ENCODE data around the gene TUBAL3. TPM values are rescaled to one million over a fixed set of nuclear protein-coding genes. Genes with fewer than 3 reads are reported as not detected.

TUBAL3 gene
- total and polyA plus RNA-seq, 4 donors: 0.75 TPM; not detected in 3

DNA sequence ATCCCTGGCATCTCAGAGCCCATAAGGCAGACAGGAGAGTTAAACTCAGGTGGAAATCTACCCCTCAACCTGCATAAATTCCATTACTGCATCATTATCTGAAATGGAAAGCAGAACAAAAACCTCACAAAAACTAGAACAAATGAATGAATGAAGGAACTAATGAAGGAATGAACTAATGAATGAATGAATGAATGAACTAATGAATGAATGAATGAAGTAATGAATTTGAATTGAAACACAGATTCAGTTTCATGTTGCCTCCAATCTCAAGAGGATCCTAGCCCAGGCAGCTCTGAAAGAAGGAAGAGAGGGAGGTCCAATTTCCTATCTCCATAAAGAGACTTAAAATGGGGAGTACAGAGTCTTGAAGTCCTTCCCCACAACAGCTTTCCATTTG, 41.8 kb downstream of the TUBAL3 start:
- H3K27me3 ChIP-seq (ENCODE audit: control insufficient read depth in 4 of 4, insufficient read depth in 4 of 4, low read length in 3 of 4): peaks cover 0 to 4% (median 1%) of the 10 kb centered on the region in 4 donors
- no peaks in the 10 kb centered on the region for H3K36me3 ChIP-seq (ENCODE audit: control insufficient read depth in 4 of 4, insufficient read depth in 3 of 4, low read depth in 1 of 4, low read length in 3 of 4)
- H3K27ac ChIP-seq (ENCODE audit: low read depth in 1 of 2, low read length in 2 of 2): no peak overlapping the region
- no peak overlapping the region for H3K9ac ChIP-seq (ENCODE audit: low read depth in 1 of 2, low read length in 2 of 2)
- TF ChIP-seq HNF4G (IDR thresholded peaks at IDR 0.05): no peak
- TF ChIP-seq ZBTB33 (IDR thresholded peaks at IDR 0.05): no peak
- no peak for TF ChIP-seq EGR1 (IDR thresholded peaks at IDR 0.05; ENCODE audit: low read depth in 2 of 2)
- TF ChIP-seq RAD21 (IDR thresholded peaks at IDR 0.05): no peak
- no peak for TF ChIP-seq ATF3 (IDR thresholded peaks at IDR 0.05)
- TF ChIP-seq RXRA (IDR thresholded peaks at IDR 0.05): no peak
- no peak for TF ChIP-seq GABPA (IDR thresholded peaks at IDR 0.05 in 1 of 2, conservative IDR thresholded peaks at IDR 0.05 in 1 of 2)
- no peak overlapping the region for H3K4me3 ChIP-seq (ENCODE audit: low read depth in 1 of 3, low read length in 3 of 3)
- no peaks in the 10 kb centered on the region for H3K4me1 ChIP-seq (ENCODE audit: control insufficient read depth in 4 of 4, insufficient read depth in 4 of 4, low read length in 3 of 4)
- H3K9me3 ChIP-seq (ENCODE audit: control insufficient read depth in 4 of 4, low read length in 3 of 4): no peaks in the 10 kb centered on the region
- no peak for DNase-seq (ENCODE audit: low spot score)

DNA sequence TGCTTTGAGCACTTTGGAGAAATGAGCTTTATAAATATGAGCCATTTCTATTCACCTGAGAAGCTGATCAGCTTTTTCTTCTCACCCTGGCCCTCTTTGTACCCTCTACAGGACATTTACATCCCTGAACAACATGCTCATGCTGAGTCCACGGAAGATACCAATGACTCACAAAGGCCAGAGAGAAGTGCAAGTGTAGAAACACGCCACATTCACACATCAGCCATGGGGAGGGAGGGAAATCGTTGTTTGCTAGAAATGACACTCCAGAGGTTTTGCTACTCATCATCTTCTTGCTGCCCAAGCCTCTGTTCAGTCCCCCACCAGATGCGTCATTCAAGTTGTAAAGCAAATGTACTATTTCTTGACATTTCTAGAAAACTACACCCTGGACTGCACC, 42.7 kb downstream of the TUBAL3 start:
- 87% methylated on average over 4 of the region's 4 CpGs for WGBS
- H3K9ac ChIP-seq (ENCODE audit: low read depth in 1 of 2, low read length in 2 of 2): no peak overlapping the region
- no peak for DNase-seq (ENCODE audit: low spot score)
- H3K9me3 ChIP-seq (ENCODE audit: control insufficient read depth in 4 of 4, low read length in 3 of 4): no peaks in the 10 kb centered on the region
- peaks cover 0 to 4% (median 1%) of the 10 kb centered on the region in 4 donors for H3K27me3 ChIP-seq (ENCODE audit: control insufficient read depth in 4 of 4, insufficient read depth in 4 of 4, low read length in 3 of 4)
- TF ChIP-seq RXRA (IDR thresholded peaks at IDR 0.05): no peak
- TF ChIP-seq ATF3 (IDR thresholded peaks at IDR 0.05): no peak
- no peak for TF ChIP-seq RAD21 (IDR thresholded peaks at IDR 0.05)
- TF ChIP-seq GABPA (IDR thresholded peaks at IDR 0.05 in 1 of 2, conservative IDR thresholded peaks at IDR 0.05 in 1 of 2): no peak
- TF ChIP-seq EGR1 (IDR thresholded peaks at IDR 0.05; ENCODE audit: low read depth in 2 of 2): no peak
- no peak for TF ChIP-seq FOXA1 (IDR thresholded peaks at IDR 0.05)
- TF ChIP-seq, protein P1, sequence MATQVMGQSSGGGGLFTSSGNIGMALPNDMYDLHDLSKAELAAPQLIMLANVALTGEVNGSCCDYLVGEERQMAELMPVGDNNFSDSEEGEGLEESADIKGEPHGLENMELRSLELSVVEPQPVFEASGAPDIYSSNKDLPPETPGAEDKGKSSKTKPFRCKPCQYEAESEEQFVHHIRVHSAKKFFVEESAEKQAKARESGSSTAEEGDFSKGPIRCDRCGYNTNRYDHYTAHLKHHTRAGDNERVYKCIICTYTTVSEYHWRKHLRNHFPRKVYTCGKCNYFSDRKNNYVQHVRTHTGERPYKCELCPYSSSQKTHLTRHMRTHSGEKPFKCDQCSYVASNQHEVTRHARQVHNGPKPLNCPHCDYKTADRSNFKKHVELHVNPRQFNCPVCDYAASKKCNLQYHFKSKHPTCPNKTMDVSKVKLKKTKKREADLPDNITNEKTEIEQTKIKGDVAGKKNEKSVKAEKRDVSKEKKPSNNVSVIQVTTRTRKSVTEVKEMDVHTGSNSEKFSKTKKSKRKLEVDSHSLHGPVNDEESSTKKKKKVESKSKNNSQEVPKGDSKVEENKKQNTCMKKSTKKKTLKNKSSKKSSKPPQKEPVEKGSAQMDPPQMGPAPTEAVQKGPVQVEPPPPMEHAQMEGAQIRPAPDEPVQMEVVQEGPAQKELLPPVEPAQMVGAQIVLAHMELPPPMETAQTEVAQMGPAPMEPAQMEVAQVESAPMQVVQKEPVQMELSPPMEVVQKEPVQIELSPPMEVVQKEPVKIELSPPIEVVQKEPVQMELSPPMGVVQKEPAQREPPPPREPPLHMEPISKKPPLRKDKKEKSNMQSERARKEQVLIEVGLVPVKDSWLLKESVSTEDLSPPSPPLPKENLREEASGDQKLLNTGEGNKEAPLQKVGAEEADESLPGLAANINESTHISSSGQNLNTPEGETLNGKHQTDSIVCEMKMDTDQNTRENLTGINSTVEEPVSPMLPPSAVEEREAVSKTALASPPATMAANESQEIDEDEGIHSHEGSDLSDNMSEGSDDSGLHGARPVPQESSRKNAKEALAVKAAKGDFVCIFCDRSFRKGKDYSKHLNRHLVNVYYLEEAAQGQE (IDR thresholded peaks at IDR 0.05): no peak
- TF ChIP-seq SP1 (IDR thresholded peaks at IDR 0.05): no peak
- no peak for TF ChIP-seq ZBTB33 (IDR thresholded peaks at IDR 0.05)
- no peak for TF ChIP-seq HNF4A (conservative IDR thresholded peaks at IDR 0.05)
- TF ChIP-seq, protein P2, sequence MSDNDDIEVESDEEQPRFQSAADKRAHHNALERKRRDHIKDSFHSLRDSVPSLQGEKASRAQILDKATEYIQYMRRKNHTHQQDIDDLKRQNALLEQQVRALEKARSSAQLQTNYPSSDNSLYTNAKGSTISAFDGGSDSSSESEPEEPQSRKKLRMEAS (IDR thresholded peaks at IDR 0.05): no peak
- no peak for TF ChIP-seq YY1 (IDR thresholded peaks at IDR 0.05)
- no peak for TF ChIP-seq FOXA2 (IDR thresholded peaks at IDR 0.05)
- TF ChIP-seq JUND (IDR thresholded peaks at IDR 0.05): no peak
- no peak for TF ChIP-seq TAF1 (conservative IDR thresholded peaks at IDR 0.05)
- H3K4me1 ChIP-seq (ENCODE audit: control insufficient read depth in 4 of 4, insufficient read depth in 4 of 4, low read length in 3 of 4): no peaks in the 10 kb centered on the region
- H3K4me3 ChIP-seq (ENCODE audit: low read depth in 1 of 3, low read length in 3 of 3): no peak overlapping the region
- H3K27ac ChIP-seq (ENCODE audit: low read depth in 1 of 2, low read length in 2 of 2): no peak overlapping the region
- no peaks in the 10 kb centered on the region for H3K36me3 ChIP-seq (ENCODE audit: control insufficient read depth in 4 of 4, insufficient read depth in 3 of 4, low read depth in 1 of 4, low read length in 3 of 4)
